ENCODE measurements around the gene NAT14. TPM values are rescaled to one million over a fixed set of nuclear protein-coding genes. Genes with fewer than 3 reads are reported as not detected.

The NAT14 gene
- total RNA-seq, 2 experiments from 2014 or later, result 28.3 to 29.1 TPM

GRCh38 chr19:55491546-55492360 lies 6.8 kb downstream of the NAT14 start:
- H2AFZ ChIP-seq (ENCODE audit: low read length), result no peak overlapping the region
- no peak overlapping the region for H3K4me2 ChIP-seq (ENCODE audit: low read length)
- H3K4me1 ChIP-seq (ENCODE audit: insufficient read depth, low read length, poor library complexity, severe bottlenecking), result peaks cover 17% of the 10 kb centered on the region
- POLR2A ChIA-PET, result no interaction called here
- no peak for DNase-seq (ENCODE audit: low spot score)
- H4K20me1 ChIP-seq (ENCODE audit: insufficient read depth, low read length), result no peaks in the 10 kb centered on the region
- no peak for TF ChIP-seq CTCF (conservative IDR thresholded peaks at IDR 0.05; ENCODE audit: low read length)
- TF ChIP-seq EZH2phosphoT487 (IDR thresholded peaks at IDR 0.05; ENCODE audit: borderline replicate concordance, low read depth, low read length), result no peak
- H3K27ac ChIP-seq (ENCODE audit: low read depth, low read length, poor library complexity, severe bottlenecking), result no peak overlapping the region
- no peaks in the 10 kb centered on the region for H3K9me2 ChIP-seq (ENCODE audit: insufficient read depth, low read length)
- no peak overlapping the region for H3K4me3 ChIP-seq (ENCODE audit: low read depth, low read length, poor library complexity, severe bottlenecking)
- H3K36me3 ChIP-seq (ENCODE audit: insufficient read depth, low read length), result no peaks in the 10 kb centered on the region
- BruUV-seq (replicated peaks), result no TSS peak
- no peaks in the 10 kb centered on the region for H3K9me3 ChIP-seq (ENCODE audit: low read length)
- H3K79me2 ChIP-seq (ENCODE audit: insufficient read depth, low read depth, low read length), result no peaks in the 10 kb centered on the region
- CTCF ChIA-PET (ENCODE audit: unreplicated experiment), result no interaction called here
- intact Hi-C loops (cut with micrococcal nuclease; ENCODE audit: unreplicated experiment), result no loop called here

GRCh38 chr19:55492362-55492944 lies 7.5 kb downstream of the NAT14 start:
- no TSS peak for BruUV-seq (replicated peaks)

More at GRCh38 chr19:55492362-55492944, 7.5 kb downstream of the NAT14 start:
- H3K9me3 ChIP-seq (ENCODE audit: low read length), result no peaks in the 10 kb centered on the region
- TF ChIP-seq EZH2phosphoT487 (IDR thresholded peaks at IDR 0.05; ENCODE audit: borderline replicate concordance, low read depth, low read length) (no peak), CTCF (conservative IDR thresholded peaks at IDR 0.05; ENCODE audit: low read length) (no peak)
- DNase-seq (ENCODE audit: low spot score), result no peak
- H3K36me3 ChIP-seq (ENCODE audit: insufficient read depth, low read length), result no peaks in the 10 kb centered on the region
- peaks cover 10% of the 10 kb centered on the region for H3K4me1 ChIP-seq (ENCODE audit: insufficient read depth, low read length, poor library complexity, severe bottlenecking)
- H3K27ac ChIP-seq (ENCODE audit: low read depth, low read length, poor library complexity, severe bottlenecking), result no peak overlapping the region
- H2AFZ ChIP-seq (ENCODE audit: low read length), result no peak overlapping the region
- no peak overlapping the region for H3K4me2 ChIP-seq (ENCODE audit: low read length)
- CTCF ChIA-PET (ENCODE audit: unreplicated experiment), result no interaction called here
- H3K9me2 ChIP-seq (ENCODE audit: insufficient read depth, low read length), result no peaks in the 10 kb centered on the region
- intact Hi-C loops (cut with micrococcal nuclease; ENCODE audit: unreplicated experiment), result no loop called here
- H3K79me2 ChIP-seq (ENCODE audit: insufficient read depth, low read depth, low read length), result no peaks in the 10 kb centered on the region
- POLR2A ChIA-PET, result no interaction called here
- H3K4me3 ChIP-seq (ENCODE audit: low read depth, low read length, poor library complexity, severe bottlenecking), result no peak overlapping the region
- H4K20me1 ChIP-seq (ENCODE audit: insufficient read depth, low read length), result no peaks in the 10 kb centered on the region

All from OCI-LY7 (cell line).